Ramos (cell line): Measurements from ENCODE around the gene PEAK1.
"Not testable (repeated sequence)": the region's sequence is repeated elsewhere in the genome, so short reads cannot be mapped to it uniquely, and the experiment has no call there.

Experiments
- in situ Hi-C: fragments of 300-500 bp; cut with MboI; formaldehyde crosslinking; loops from one replicate; pipeline ENCODE4 v1.14.3; 2022; ENCODE audit warnings: low sequenced_read_pairs; ENCODE audit not compliant: unreplicated experiment

PEAK1 gene

DNA sequence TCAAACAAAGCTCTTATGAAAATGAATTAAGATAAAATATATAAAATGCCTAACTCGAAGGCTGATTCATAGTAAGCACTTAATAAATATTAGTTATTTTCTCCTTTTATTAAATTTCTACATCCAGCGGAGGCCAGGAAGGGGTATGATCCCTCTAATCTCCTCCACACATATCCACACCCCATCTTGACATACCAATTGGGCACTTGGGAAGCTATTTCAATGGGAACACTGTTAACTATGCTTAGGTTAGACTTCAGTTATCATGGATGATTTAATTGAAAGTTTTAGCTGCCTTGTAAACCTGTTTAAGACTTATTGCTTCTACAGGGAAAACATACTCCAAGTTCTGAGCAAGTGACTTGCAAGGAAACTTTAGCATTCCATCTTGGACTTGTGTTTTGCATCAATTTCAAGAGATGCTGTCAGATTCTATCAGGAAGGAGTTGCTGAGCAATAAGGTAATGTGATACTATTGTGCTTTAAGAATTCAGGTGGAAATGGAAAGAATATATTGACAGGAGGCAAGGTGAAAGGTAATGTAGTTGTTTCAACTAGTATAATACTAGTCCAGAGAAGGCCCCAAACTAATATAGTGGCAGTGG, 228.6 kb downstream of the PEAK1 start:
- in situ Hi-C loops: no loop called here

DNA sequence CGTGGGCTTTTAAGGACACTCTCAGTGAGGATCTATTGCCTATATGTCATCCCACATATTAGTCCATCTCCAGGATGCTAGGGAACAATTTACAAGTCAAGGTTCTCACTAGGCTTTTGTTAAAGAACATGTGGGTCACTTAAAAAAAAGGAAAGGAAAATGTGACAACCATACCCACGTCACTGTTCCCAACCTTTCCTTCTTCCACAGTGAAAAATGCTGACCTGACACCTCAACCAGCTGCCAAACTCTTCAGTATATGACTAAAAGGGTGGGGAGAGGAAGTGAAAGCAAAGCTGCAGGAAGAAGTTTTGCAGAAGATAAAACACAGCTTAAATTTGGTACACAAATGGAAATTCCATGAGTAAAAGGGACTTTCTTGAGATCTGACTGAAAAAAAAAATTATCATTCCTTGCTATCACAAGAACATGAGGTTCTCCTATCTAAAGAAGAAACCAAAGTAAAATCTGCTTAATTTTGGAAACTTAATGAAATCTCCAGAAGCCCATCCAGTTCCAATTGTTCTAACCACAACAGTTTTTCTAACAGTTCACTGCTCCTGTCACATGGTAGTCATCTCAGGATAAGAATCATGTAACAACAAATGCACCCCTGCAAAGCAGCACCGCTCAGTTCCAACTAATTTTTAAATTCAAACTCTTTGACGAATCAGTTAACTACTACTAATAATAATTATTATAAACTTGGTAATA, 232.0 kb downstream of the PEAK1 start:
- in situ Hi-C loops: no loop called here

DNA sequence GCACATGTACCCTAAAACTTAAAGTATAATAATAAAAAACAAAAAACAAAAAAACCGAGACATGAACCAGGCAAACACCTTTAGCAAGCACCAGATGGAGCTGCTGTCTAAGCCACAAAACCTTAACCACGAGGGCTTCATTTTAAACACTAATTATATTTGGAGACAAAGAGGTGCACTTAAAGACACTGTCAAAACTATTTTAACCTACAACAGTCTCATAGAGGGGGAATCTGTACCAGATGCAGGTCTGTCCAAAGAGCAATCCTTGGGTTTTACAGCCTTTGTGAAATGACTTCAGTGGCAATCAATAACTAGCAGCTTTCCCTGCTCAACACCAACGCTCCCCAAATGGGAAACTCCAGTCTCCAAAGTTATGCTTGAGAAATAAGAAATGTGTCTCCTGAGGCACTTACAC, 233.3 kb downstream of the PEAK1 start:
- in situ Hi-C loops: no loop called here

DNA sequence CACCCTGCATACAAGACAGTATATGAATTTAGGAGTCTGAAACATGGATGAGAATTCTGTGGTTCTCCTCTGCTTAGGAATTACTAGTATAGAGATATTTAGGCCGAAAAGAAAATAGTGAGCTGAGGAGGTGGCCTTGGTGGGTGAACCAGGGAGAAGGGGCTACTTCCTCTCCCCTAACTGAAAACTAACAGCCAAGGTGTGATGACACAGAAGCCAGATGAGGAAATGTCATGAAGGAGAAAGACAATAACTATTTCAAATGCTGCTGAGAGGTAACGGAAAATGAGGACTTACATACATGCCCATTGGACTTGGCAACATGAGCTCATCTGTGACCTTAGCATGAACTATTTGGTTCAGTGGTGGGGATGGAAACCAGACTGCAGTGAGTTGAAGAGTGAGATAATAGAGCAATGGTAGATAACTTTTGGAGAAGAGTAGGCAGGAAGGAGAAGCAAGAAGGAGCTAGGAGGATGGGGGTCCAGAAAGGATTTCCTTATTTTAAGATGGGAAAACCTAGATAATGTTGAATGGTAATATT, 234.6 kb downstream of the PEAK1 start:
- in situ Hi-C loops: no loop called here

DNA sequence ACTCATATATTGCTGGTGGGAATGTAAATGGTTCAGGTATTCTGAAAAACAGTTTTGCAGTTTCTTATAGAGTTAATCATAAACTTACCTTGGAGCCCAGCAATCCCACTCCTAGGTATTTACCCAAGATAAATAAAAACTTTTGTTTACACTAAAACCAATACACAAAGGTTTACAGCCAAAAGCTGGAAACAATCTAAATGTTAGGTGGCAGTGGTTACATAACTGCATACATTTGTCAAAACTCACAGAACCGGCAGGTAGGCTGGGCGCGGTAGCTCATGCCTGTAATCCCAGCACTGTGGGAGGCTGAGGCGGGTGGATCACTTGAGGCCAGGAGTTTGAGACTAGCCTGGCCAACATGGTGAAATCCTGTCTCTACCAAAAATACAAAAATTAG, 235.6 kb downstream of the PEAK1 start:
- in situ Hi-C loops: not testable (repeated sequence)

DNA sequence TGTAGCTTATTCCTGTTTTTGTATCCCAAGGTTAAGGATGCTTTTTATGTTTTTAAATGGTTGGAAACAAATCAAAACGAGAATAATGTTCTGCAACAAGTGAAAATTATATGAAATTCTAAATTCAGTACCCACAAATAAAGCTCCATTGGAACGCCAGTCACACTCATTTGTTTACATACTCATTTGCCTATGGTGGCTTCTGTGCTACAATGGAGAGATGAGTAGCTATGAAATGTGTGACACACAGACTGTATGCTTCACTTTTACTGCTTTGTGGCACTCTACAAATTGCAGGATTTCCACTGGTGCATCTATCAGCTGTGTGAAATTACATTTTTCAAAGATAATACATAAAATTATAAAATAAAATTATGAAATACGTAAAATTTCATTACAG, 236.8 kb downstream of the PEAK1 start:
- in situ Hi-C loops: no loop called here

DNA sequence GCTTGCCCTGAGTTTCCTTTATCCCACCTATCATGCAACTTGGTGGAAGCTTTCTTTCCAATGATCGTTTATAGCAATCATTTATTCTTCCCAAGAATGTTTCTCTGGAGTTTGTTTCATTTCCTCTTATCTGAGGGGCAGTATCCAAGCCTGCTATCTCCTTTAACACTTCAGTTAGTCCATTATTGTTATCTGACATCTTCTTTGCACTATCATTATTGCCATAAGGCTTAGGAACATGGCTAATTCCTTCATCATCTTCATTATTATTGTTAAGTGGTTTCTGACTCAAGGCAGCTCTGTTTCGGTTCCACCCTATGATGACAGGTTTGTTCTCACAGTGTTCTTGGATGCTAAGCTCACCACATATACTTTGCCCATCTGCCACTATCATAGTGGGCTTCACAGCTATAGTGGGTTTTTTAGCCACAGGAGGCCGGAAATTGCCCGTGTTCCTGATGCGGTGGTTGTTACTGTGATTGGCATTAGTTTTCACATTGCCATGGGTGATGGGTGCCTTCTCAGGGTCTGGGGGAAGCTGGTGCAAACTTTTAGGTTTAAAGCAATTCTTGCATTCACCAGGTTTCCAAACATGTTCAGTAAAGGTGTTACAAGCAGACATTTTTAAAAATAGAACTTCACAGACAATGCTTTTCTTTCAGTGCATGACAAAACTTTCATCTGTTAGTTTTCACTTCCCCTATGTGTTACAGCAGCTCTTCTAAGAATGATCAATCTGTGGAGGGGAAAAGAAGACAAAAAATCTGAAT, 238.4 kb downstream of the PEAK1 start:
- in situ Hi-C loops: no loop called here

DNA sequence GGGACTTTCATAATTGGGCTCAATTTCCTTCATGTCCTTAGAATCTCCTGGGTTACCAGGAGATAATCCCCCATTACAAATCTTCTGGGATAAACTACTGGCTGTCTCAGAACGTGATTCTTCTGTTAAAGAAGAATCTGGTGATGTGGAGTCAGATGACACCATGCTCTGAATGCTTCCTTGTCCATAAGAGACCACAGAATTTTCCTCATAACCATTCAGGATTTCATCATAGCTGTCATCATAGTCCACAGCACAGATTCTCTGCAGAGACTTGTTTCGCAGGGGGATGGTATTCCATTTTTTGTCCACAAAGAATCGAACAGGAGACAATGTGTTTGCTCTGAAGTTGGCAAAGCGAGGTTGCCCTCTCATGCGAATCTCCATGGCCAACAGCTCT, 239.1 kb downstream of the PEAK1 start:
- in situ Hi-C loops: no loop called here

DNA sequence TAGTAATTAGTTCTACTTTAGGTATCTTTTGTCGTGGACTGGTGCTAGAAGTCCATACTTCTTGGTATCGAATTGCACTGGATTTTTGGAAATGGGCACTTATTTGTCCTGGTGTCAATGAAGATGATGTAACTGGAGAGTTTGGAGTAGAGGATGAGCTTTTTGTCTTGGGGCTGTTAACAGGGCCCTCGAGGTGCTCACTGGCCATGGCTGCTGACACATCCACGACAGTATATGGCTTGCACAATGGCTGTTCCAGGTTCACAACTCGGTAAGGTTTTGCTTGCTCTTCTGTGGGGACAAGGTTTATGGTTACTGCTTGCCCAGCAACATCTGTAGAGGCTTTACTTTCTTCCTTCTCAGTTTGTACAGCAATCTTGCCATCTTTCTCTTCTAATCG, 239.6 kb downstream of the PEAK1 start:
- in situ Hi-C loops: no loop called here

DNA sequence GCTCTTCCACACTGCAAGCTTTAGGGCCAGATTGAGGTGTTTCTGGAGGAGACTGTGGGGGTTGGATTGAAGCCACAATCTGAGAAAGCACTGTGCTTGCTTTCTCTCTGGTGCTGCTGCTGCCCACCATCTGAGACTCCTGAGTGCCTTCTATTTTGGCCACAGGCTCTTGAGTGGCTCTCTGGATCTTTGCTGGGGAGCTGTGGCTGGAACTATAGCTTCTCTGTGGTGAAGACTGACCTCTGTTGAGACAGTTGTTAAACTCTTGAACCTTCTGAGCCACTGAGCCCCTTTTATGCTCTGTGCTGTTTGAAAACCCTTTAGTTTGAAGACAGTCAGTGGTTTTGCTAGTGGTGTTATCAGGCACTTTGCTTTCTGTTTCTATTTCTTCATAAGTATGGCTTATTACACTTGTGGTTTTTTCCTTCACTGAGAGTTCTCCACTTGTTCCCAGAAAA, 240.3 kb downstream of the PEAK1 start:
- in situ Hi-C loops: no loop called here

DNA sequence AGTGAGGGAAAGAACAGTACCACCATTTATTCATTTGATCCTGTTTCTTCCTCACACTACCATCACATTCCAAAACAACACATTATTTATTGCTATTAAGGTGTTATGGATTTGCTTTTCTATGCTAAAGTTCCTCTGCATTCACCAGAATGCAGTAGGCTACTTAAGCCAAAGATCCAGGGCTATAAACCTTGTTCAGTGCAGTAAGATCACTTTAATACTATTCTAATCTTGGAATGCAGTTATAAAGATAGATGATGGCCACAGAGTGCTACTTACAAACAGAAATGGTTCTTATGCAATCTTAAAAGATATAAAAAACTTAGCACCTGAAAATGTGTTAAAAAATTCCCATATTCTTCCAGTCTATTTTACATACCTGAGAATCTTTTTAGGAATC, 241.5 kb downstream of the PEAK1 start:
- in situ Hi-C loops: no loop called here

DNA sequence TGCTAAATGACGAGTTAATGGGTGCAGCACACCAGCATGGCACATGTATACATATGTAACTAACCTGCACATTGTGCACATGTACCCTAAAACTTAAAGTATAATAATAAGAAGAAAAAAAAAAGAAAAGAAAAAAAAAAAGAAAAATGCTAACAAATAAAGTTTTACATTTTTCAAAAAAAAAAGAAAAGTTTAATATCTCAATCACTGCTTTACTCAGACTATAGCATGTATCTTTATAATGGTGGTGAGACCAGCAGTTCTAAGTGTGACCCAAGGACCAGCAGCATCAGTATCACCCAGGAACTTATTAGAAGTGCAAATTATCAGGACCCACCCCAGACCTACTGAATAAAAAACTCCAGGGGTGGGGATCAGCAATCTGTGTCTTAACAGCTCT, 243.8 kb downstream of the PEAK1 start:
- in situ Hi-C loops: not testable (repeated sequence)

DNA sequence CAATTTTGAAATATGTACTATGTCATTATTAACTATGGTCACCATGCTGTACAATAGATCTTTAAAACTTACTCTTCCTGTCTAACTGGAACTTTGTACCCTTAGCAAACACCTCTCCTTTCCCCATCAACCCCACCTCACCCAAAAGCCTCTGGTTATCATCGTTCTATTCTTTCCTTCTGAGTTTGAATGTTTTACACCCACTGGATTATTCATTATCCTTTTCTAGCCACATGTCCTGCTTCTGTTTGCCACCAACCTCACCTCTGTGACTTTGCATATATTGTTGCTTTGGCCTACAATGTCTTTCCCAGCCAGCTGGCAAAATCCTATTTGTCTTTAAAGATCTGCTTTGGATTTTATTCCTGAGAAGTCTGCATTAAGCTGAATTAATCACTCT, 246.4 kb downstream of the PEAK1 start:
- in situ Hi-C loops: no loop called here

DNA sequence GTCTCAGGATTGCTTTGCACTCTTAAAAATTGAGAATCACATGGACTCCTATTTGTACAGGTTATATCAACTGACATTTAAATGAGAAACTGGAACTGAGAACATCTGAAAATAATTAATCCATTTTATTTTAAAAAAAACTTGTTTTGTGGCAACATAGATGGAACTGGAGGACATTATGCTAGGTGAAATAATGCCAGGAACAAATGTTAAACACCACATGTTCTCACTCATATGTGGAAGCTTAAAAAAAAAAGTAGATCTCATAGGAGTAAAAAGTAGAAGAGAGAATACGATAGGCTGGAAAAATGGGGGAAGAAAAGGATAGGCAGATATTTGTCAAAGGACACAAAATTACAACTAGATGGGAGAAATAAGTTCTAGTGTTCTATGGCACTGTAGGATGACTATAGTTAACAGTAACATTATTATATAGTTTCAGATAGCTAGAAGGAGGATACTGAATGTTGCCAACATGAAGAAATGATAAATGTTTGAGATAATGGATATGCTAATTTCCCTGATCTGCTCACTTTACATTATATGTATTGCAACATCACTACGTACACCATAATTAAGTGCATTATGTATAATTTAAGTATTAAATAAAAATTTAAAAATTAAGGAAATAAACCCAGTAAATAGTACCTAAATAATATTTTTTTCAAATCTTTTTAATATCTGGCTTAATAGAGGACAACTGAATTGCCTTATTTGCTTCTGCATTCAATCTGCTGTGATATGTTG, 248.5 kb downstream of the PEAK1 start:
- in situ Hi-C loops: no loop called here

DNA sequence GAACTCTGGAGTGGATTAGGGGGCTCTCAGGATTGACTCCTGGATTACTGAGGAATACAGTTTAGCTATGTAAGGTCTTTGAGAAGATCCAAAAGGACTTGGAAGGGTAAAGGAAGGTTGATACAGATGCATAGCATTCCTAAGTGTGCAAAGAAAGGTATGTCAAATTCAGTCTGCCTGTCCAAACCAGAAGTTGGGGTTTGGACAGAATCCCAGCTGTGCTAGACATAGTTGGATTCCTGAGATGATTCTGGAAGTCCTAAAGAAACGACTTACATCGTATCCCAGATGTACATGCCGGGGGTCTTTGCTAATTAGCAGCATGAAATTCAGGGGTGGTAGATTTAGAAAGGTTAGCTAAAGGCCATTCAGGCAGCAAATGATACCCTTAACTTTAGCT, 251.3 kb downstream of the PEAK1 start:
- in situ Hi-C loops: no loop called here

DNA sequence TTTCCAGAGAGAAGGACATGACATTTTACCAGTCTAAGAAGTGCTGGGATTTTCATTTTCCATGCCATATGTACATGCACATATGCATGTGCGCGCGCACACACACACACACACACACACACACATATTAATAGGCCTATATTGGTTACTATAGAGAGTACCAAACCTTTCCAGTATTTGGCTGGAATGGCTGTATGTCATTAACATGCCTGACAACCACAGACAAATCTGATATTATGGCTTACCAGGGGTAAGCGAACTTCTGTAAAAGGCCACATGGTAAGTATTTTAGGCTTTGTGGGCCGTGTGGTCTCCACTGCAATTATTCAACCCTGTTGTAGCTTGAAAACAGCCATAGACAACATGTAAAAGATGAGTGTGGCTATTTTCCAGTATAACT, 251.8 kb downstream of the PEAK1 start:
- in situ Hi-C loops: no loop called here

DNA sequence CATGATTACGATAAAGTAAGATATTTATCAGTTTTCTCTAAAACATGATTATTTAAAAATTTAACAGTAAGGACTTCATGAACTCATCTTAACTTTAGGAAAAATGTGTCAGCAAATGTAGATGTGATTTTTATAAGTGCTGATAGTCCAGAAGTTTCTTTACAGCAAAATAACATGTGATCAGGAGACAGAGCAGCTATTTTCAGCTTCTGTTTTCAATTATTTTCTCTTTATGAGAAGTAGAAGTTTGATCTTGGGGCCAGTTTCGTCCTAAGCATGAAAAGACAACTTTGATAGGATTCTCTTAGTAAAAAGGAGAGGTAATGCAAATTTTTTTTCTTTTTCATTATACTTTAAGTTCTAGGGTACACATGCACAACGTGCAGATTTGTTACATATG, 252.5 kb downstream of the PEAK1 start:
- in situ Hi-C loops: no loop called here

DNA sequence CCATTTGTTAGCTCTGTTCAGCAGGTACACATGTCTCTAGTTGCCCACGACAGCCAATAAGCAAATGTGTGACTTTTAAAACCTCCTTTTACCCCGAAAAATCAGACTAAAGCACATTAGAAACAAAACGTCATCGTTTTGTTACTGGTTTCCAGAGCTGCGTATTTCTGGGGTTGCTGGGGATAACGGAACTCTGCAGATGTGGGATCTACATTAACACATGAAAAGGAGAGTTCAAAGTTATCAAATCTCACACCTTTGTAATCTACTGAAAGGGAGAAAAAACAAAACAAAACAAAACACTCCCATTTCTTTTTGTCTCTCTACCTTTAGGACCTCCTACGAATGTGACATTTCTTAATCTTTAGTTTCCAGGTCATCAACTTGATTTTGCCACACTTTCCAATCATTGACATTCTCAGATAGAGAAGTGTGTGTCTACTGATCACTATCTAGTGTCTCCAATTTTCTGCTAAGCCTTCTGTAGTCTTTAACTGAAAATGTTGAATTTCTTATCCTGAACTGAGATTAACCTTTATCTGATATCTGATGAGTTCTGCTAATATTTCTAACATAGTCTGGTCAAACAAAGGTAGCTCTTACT, 256.0 kb downstream of the PEAK1 start:
- in situ Hi-C loops: no loop called here

DNA sequence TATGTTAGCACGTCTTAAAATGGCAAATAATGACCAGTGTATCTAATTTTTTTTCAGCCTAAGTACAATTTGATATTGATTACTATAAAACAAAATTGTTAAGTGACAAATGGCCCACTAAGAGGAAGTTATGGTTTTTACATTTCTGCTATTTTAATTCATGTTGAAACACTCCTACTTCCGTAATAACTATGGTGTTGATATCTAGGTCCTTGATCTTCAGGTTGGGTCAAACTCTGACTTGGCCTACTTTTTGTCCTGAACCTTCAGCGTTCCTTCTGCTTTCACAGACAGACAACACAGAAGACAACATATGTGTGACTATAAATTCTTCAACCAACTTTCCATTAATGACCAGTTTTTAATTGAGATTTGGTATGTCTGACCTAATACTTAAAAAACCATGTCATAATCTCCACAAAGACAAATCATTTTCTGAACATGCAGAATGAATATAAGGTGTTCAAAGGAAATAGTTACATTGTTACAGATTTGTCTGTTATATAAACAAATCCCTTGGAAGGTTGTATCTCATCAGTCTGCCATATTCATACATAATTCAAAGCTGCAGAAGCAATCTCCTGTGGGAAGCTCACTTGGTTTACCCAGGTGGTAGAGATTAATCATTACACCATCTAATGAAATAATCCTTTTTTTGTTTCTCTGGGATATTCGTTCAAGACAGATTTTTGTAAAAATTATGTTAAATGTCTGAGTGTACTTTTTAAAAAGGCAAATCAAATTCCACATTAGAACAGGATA, 256.9 kb downstream of the PEAK1 start:
- in situ Hi-C loops: no loop called here
